ENCODE results near the gene SEC14L5. TPM values are rescaled to one million over a fixed set of nuclear protein-coding genes. Genes with fewer than 3 reads are reported as not detected.

SEC14L5 gene
- total RNA-seq, 1 donor from 2014 or later: not detected

- no peak for DNase-seq (ENCODE audit: low read depth)
- no peaks in the 10 kb centered on the region for H3K27me3 ChIP-seq (ENCODE audit: control insufficient read depth, insufficient read depth, low read length)
- TF ChIP-seq CTCF (IDR thresholded peaks at IDR 0.05; ENCODE audit: insufficient read depth, low read length, poor library complexity, severe bottlenecking): no peak
- no peak overlapping the region for H3K4me3 ChIP-seq (ENCODE audit: low read depth, low read length)
- no peaks in the 10 kb centered on the region for H3K36me3 ChIP-seq (ENCODE audit: control insufficient read depth, insufficient read depth, low read length)
Observed at GRCh38 chr16:4972938-4973587, 14.9 kb downstream of the SEC14L5 start.

GRCh38 chr16:4976079-4976478 is 17.9 kb downstream of the SEC14L5 start:
- TF ChIP-seq CTCF (IDR thresholded peaks at IDR 0.05; ENCODE audit: insufficient read depth, low read length, poor library complexity, severe bottlenecking): no peak
- H3K4me3 ChIP-seq (ENCODE audit: low read depth, low read length): no peak overlapping the region
- peaks cover 9% of the 10 kb centered on the region for H3K27me3 ChIP-seq (ENCODE audit: control insufficient read depth, insufficient read depth, low read length)

GRCh38 chr16:4976611-4977145 is 18.5 kb downstream of the SEC14L5 start:
- Histone ChIP-seq H3K36me3 (ENCODE audit: control insufficient read depth, insufficient read depth, low read length) (no peaks in the 10 kb centered on the region), H3K27me3 (ENCODE audit: control insufficient read depth, insufficient read depth, low read length) (peaks cover 12% of the 10 kb centered on the region), H3K4me3 (ENCODE audit: low read depth, low read length) (no peak overlapping the region)
- TF ChIP-seq CTCF (IDR thresholded peaks at IDR 0.05; ENCODE audit: insufficient read depth, low read length, poor library complexity, severe bottlenecking): no peak
- DNase-seq (ENCODE audit: low read depth): no peak

More at GRCh38 chr16:4976079-4976478, 17.9 kb downstream of the SEC14L5 start:
- DNase-seq (ENCODE audit: low read depth): no peak
- no peaks in the 10 kb centered on the region for H3K36me3 ChIP-seq (ENCODE audit: control insufficient read depth, insufficient read depth, low read length)

- peaks cover 21% of the 10 kb centered on the region for H3K27me3 ChIP-seq (ENCODE audit: control insufficient read depth, insufficient read depth, low read length)
- H3K36me3 ChIP-seq (ENCODE audit: control insufficient read depth, insufficient read depth, low read length): no peaks in the 10 kb centered on the region
- no peak for TF ChIP-seq CTCF (IDR thresholded peaks at IDR 0.05; ENCODE audit: insufficient read depth, low read length, poor library complexity, severe bottlenecking)
- no peak for DNase-seq (ENCODE audit: low read depth)
- H3K4me3 ChIP-seq (ENCODE audit: low read depth, low read length): no peak overlapping the region
Observed at GRCh38 chr16:4979164-4979563, 21.0 kb downstream of the SEC14L5 start.

GRCh38 chr16:4979736-4980660 is 21.9 kb downstream of the SEC14L5 start:
- H3K36me3 ChIP-seq (ENCODE audit: control insufficient read depth, insufficient read depth, low read length): no peaks in the 10 kb centered on the region
- no peak for TF ChIP-seq CTCF (IDR thresholded peaks at IDR 0.05; ENCODE audit: insufficient read depth, low read length, poor library complexity, severe bottlenecking)
- H3K27me3 ChIP-seq (ENCODE audit: control insufficient read depth, insufficient read depth, low read length): peaks cover 21% of the 10 kb centered on the region
- H3K4me3 ChIP-seq (ENCODE audit: low read depth, low read length): no peak overlapping the region
- DNase-seq (ENCODE audit: low read depth): no peak
